ENCODE data around the gene IGF1. TPM values are rescaled to one million over a fixed set of nuclear protein-coding genes. Genes with fewer than 3 reads are reported as not detected.

Gene IGF1
- total and polyA plus RNA-seq, 8 donors = 0.89 to 14.5 (median 10.2) TPM

- WGBS, 5 donors = 82 to 96% (median 93%) methylated on average over 2 of the region's 2 CpGs
- intact Hi-C loops (cut with DNase I; ENCODE audit: low total_unique reads) = no loop called here
- H3K9me3 ChIP-seq = no peaks in the 10 kb centered on the region
- H3K27me3 ChIP-seq = no peaks in the 10 kb centered on the region
- H3K27ac ChIP-seq = peak overlapping the region in 2 of 5 donors; percentile 51 to 77
- peaks cover 0 to 43% (median 30%) of the 10 kb centered on the region in 4 donors for H3K4me1 ChIP-seq
- TF ChIP-seq POLR2A (IDR thresholded peaks at IDR 0.05) = no peak
- TF ChIP-seq EP300 (IDR thresholded peaks at IDR 0.05) = no peak
- no peak for TF ChIP-seq CTCF (IDR thresholded peaks at IDR 0.05)
- TF ChIP-seq POLR2AphosphoS5 (IDR thresholded peaks at IDR 0.05) = no peak
- H3K36me3 ChIP-seq = no peaks in the 10 kb centered on the region
- peak in 1 of 2 donors; percentile 26 for DNase-seq
- H3K4me3 ChIP-seq = no peak overlapping the region
Measured at GRCh38 chr12:102483466-102483865, 3.1 kb upstream of the IGF1 start.

GRCh38 chr12:102481705-102482425, 1.5 kb upstream of the IGF1 start:
- TF ChIP-seq POLR2A (IDR thresholded peaks at IDR 0.05) = no peak
- no peak for TF ChIP-seq CTCF (IDR thresholded peaks at IDR 0.05)
- TF ChIP-seq EP300 (IDR thresholded peaks at IDR 0.05) = no peak
- no peak for TF ChIP-seq POLR2AphosphoS5 (IDR thresholded peaks at IDR 0.05)
- peaks cover 0 to 46% (median 30%) of the 10 kb centered on the region in 4 donors for H3K4me1 ChIP-seq
- H3K9me3 ChIP-seq = no peaks in the 10 kb centered on the region
- no peaks in the 10 kb centered on the region for H3K27me3 ChIP-seq
- intact Hi-C loops (cut with DNase I; ENCODE audit: low total_unique reads) = no loop called here
- no peak for DNase-seq
- H3K36me3 ChIP-seq = no peaks in the 10 kb centered on the region
- H3K27ac ChIP-seq = peak overlapping the region in 1 of 5 donors; percentile 67
- H3K4me3 ChIP-seq = no peak overlapping the region

GRCh38 chr12:102479939-102480338, 424 bp downstream of the IGF1 start:
- H3K27me3 ChIP-seq = peaks cover 0 to 4% (median 0%) of the 10 kb centered on the region in 3 donors
- H3K9me3 ChIP-seq = no peaks in the 10 kb centered on the region
- H3K4me3 ChIP-seq = peak overlapping the region; percentile 13 to 34 (median 26)
- 46 to 69% (median 60%) methylated on average over 4 of the region's 4 CpGs for WGBS, 5 donors
- TF ChIP-seq CTCF (IDR thresholded peaks at IDR 0.05) (no peak), POLR2AphosphoS5 (IDR thresholded peaks at IDR 0.05) (no peak), POLR2A (IDR thresholded peaks at IDR 0.05) (no peak), EP300 (IDR thresholded peaks at IDR 0.05) (no peak)
- H3K27ac ChIP-seq = peak overlapping the region in 3 of 5 donors; percentile 42 to 67 (median 51)
- intact Hi-C loops (cut with DNase I; ENCODE audit: low total_unique reads) = no loop called here
- peaks cover 0 to 46% (median 30%) of the 10 kb centered on the region in 4 donors for H3K4me1 ChIP-seq
- DNase-seq = no peak
- H3K36me3 ChIP-seq = no peaks in the 10 kb centered on the region

GRCh38 chr12:102479099-102479885, 1.1 kb downstream of the IGF1 start:
- peak in 1 of 2 donors; percentile 39 for DNase-seq
- peaks cover 0 to 42% (median 29%) of the 10 kb centered on the region in 4 donors for H3K4me1 ChIP-seq
- H3K36me3 ChIP-seq = no peaks in the 10 kb centered on the region
- H3K4me3 ChIP-seq = peak overlapping the region; percentile 13 to 34 (median 26)
- peak overlapping the region in 3 of 5 donors; percentile 42 to 67 (median 51) for H3K27ac ChIP-seq
- peaks cover 0 to 4% (median 0%) of the 10 kb centered on the region in 3 donors for H3K27me3 ChIP-seq
- TF ChIP-seq POLR2AphosphoS5 (IDR thresholded peaks at IDR 0.05) (no peak), CTCF (IDR thresholded peaks at IDR 0.05) (no peak), EP300 (IDR thresholded peaks at IDR 0.05) (no peak), POLR2A (IDR thresholded peaks at IDR 0.05) (no peak)
- 28 to 40% (median 35%) methylated on average over 11 of the region's 11 CpGs for WGBS, 5 donors
- H3K9me3 ChIP-seq = no peaks in the 10 kb centered on the region
- intact Hi-C loops (cut with DNase I; ENCODE audit: low total_unique reads) = no loop called here
